HAP-1 (cell line): ENCODE results near the gene GAS2L1.
A peak's percentile ranks its signal among the peaks of the same experiment; 100 is the strongest.

Source experiments
- DNase-seq, 2 experiments: peaks; one replicate each; pipeline ENCODE4 v3.0.0-alpha.2; 2016 to 2020; ENCODE audit warnings: low spot score in 2 of 2
- H3K27me3 ChIP-seq: fragments of 250-450 bp; sonication (Bioruptor Pico); 2 replicates; pipeline ENCODE4 v1.5.1; 2020; ENCODE audit warnings: low read depth, mild to moderate bottlenecking, moderate library complexity
- H3K36me3 ChIP-seq: fragments of 250-450 bp; sonication (Bioruptor Pico); replicated peaks from 2 replicates; pipeline ENCODE4 v1.5.1; 2020; ENCODE audit warnings: mild to moderate bottlenecking
- H3K4me1 ChIP-seq: fragments of 250-450 bp; sonication (Bioruptor Pico); 2 replicates; pipeline ENCODE4 v1.5.1; 2020; ENCODE audit warnings: mild to moderate bottlenecking
- H3K4me3 ChIP-seq: fragments of 250-450 bp; sonication (Bioruptor Pico); 2 replicates; pipeline ENCODE4 v1.5.1; 2020; ENCODE audit warnings: mild to moderate bottlenecking, moderate library complexity
- H3K9me3 ChIP-seq: fragments of 250-450 bp; sonication (Bioruptor Pico); 2 replicates; pipeline ENCODE4 v1.5.1; 2020; ENCODE audit warnings: mild to moderate bottlenecking, moderate library complexity
- in situ Hi-C: fragments of 300-500 bp; cut with MboI; formaldehyde crosslinking; loops from 3 replicates; pipeline ENCODE4 v1.14.3; 2020; ENCODE audit warnings: low sequenced_read_pairs, inconsistent platforms, mixed read lengths

Gene GAS2L1

GRCh38 chr22:29298641-29299040 is 7.8 kb upstream of the GAS2L1 start:
- Histone ChIP-seq H3K36me3 (peaks cover 72% of the 10 kb centered on the region), H3K4me3 (no peak overlapping the region), H3K27me3 (no peaks in the 10 kb centered on the region), H3K9me3 (no peaks in the 10 kb centered on the region), H3K4me1 (no peaks in the 10 kb centered on the region)
- no peak for DNase-seq
- in situ Hi-C loops, result no loop called here

- H3K4me1 ChIP-seq, result no peaks in the 10 kb centered on the region
- DNase-seq, result no peak
- H3K9me3 ChIP-seq, result no peaks in the 10 kb centered on the region
- no peak overlapping the region for H3K4me3 ChIP-seq
- H3K27me3 ChIP-seq, result no peaks in the 10 kb centered on the region
- in situ Hi-C loops, result no loop called here
- peaks cover 65% of the 10 kb centered on the region for H3K36me3 ChIP-seq
Measured at GRCh38 chr22:29299136-29299900, 7.1 kb upstream of the GAS2L1 start.

GRCh38 chr22:29300467-29300806 is 6.0 kb upstream of the GAS2L1 start:
- H3K36me3 ChIP-seq, result peaks cover 54% of the 10 kb centered on the region
- no peak for DNase-seq
- no peak overlapping the region for H3K4me3 ChIP-seq
- no peaks in the 10 kb centered on the region for H3K4me1 ChIP-seq
- no peaks in the 10 kb centered on the region for H3K27me3 ChIP-seq
- in situ Hi-C loops, result no loop called here
- no peaks in the 10 kb centered on the region for H3K9me3 ChIP-seq

- Histone ChIP-seq H3K27me3 (no peaks in the 10 kb centered on the region), H3K4me3 (no peak overlapping the region), H3K4me1 (peaks cover 3% of the 10 kb centered on the region; the same call in 1 of the 2 replicates), H3K36me3 (peaks cover 48% of the 10 kb centered on the region), H3K9me3 (no peaks in the 10 kb centered on the region)
- in situ Hi-C loops, result no loop called here
- DNase-seq, result no peak
Measured at GRCh38 chr22:29300807-29301601, 5.4 kb upstream of the GAS2L1 start.

GRCh38 chr22:29301716-29302401 is 4.6 kb upstream of the GAS2L1 start:
- Histone ChIP-seq H3K36me3 (peaks cover 40% of the 10 kb centered on the region), H3K9me3 (no peaks in the 10 kb centered on the region), H3K27me3 (no peaks in the 10 kb centered on the region), H3K4me1 (peaks cover 3% of the 10 kb centered on the region; the same call in 1 of the 2 replicates), H3K4me3 (no peak overlapping the region)
- DNase-seq, result no peak
- in situ Hi-C loops, result no loop called here

- in situ Hi-C loops, result no loop called here
- Histone ChIP-seq H3K27me3 (no peaks in the 10 kb centered on the region), H3K36me3 (peaks cover 35% of the 10 kb centered on the region), H3K4me1 (peaks cover 3% of the 10 kb centered on the region; the same call in 1 of the 2 replicates), H3K9me3 (no peaks in the 10 kb centered on the region), H3K4me3 (no peak overlapping the region)
- no peak for DNase-seq
Measured at GRCh38 chr22:29302402-29302680, 4.1 kb upstream of the GAS2L1 start.

GRCh38 chr22:29302681-29303465 is 3.6 kb upstream of the GAS2L1 start:
- H3K9me3 ChIP-seq, result no peaks in the 10 kb centered on the region
- H3K27me3 ChIP-seq, result no peaks in the 10 kb centered on the region
- H3K36me3 ChIP-seq, result peaks cover 30% of the 10 kb centered on the region
- in situ Hi-C loops, result no loop called here
- no peak overlapping the region for H3K4me3 ChIP-seq
- no peak for DNase-seq
- peaks cover 8% of the 10 kb centered on the region; the same call in 1 of the 2 replicates for H3K4me1 ChIP-seq

- H3K27me3 ChIP-seq, result no peaks in the 10 kb centered on the region
- in situ Hi-C loops, result no loop called here
- no peaks in the 10 kb centered on the region for H3K9me3 ChIP-seq
- no peak for DNase-seq
- H3K4me1 ChIP-seq, result peaks cover 10% of the 10 kb centered on the region; the same call in 1 of the 2 replicates
- peaks cover 2% of the 10 kb centered on the region for H3K36me3 ChIP-seq
- peak overlapping the region; percentile 64 for H3K4me3 ChIP-seq
Measured at GRCh38 chr22:29305836-29306174, 645 bp upstream of the GAS2L1 start.

GRCh38 chr22:29306835-29307595 is 565 bp downstream of the GAS2L1 start:
- in situ Hi-C loops, result no loop called here
- Histone ChIP-seq H3K4me3 (peak overlapping the region; percentile 64), H3K4me1 (peaks cover 10% of the 10 kb centered on the region; the same call in 1 of the 2 replicates), H3K9me3 (no peaks in the 10 kb centered on the region), H3K27me3 (no peaks in the 10 kb centered on the region), H3K36me3 (no peaks in the 10 kb centered on the region; the same call in none of the 2 replicates)
- DNase-seq, result peak; percentile 86 to 92

GRCh38 chr22:29307596-29308147 is 1.2 kb downstream of the GAS2L1 start:
- Histone ChIP-seq H3K9me3 (no peaks in the 10 kb centered on the region), H3K4me3 (peak overlapping the region; percentile 64), H3K4me1 (peaks cover 10% of the 10 kb centered on the region; the same call in 1 of the 2 replicates), H3K27me3 (no peaks in the 10 kb centered on the region), H3K36me3 (no peaks in the 10 kb centered on the region; the same call in none of the 2 replicates)
- no peak for DNase-seq
- in situ Hi-C loops, result no loop called here

GRCh38 chr22:29308148-29308790 is 1.8 kb downstream of the GAS2L1 start:
- H3K9me3 ChIP-seq, result no peaks in the 10 kb centered on the region
- peak overlapping the region; percentile 64; the same call in 1 of the 2 replicates for H3K4me3 ChIP-seq
- H3K36me3 ChIP-seq, result no peaks in the 10 kb centered on the region; the same call in none of the 2 replicates
- in situ Hi-C loops, result no loop called here
- H3K27me3 ChIP-seq, result no peaks in the 10 kb centered on the region
- peaks cover 10% of the 10 kb centered on the region; the same call in 1 of the 2 replicates for H3K4me1 ChIP-seq
- no peak for DNase-seq

GRCh38 chr22:29308791-29309262 is 2.4 kb downstream of the GAS2L1 start:
- peaks cover 10% of the 10 kb centered on the region; the same call in 1 of the 2 replicates for H3K4me1 ChIP-seq
- no peak for DNase-seq
- no peaks in the 10 kb centered on the region for H3K9me3 ChIP-seq
- no peak overlapping the region for H3K4me3 ChIP-seq
- no peaks in the 10 kb centered on the region; the same call in 1 of the 2 replicates for H3K27me3 ChIP-seq
- no peaks in the 10 kb centered on the region; the same call in none of the 2 replicates for H3K36me3 ChIP-seq
- in situ Hi-C loops, result no loop called here
